Hindlimb muscle (tissue), 1 donor: ENCODE results near the gene UMPS. TPM values are rescaled to one million over a fixed set of nuclear protein-coding genes. Genes with fewer than 3 reads are reported as not detected.

Source experiments
- polyA plus RNA-seq: library from polyadenylated mRNA; unstranded; fragments of 120-200 nt; gene quantifications from one replicate; pipeline ENCODE4 v1.2.1, GENCODE V29; 2013; ENCODE audit not compliant: insufficient read length

Gene UMPS
- polyA plus RNA-seq, 1 donor: 14.8 TPM

Other genes starting within 250 kb of the UMPS start
- 29.7 TPM for gene ITGB5, start 156.9 kb downstream of the UMPS start, polyA plus RNA-seq
- gene MUC13, start 204.3 kb downstream of the UMPS start, polyA plus RNA-seq: not detected